ENCODE data around the gene SLAMF9.

Gene SLAMF9

GRCh38 chr1:159922511-159923202, 31.4 kb downstream of the SLAMF9 start (continued):
- TF ChIP-seq CREB5 (CRISPR knock-in tag; IDR thresholded peaks at IDR 0.05; ENCODE audit: low read depth): no peak

- TF ChIP-seq ISL1 (CRISPR knock-in tag; IDR thresholded peaks at IDR 0.05): no peak
- no peak for TF ChIP-seq OSR1 (CRISPR knock-in tag; IDR thresholded peaks at IDR 0.05)
- no peak for TF ChIP-seq PPARA (CRISPR knock-in tag; IDR thresholded peaks at IDR 0.05; ENCODE audit: borderline replicate concordance)
- TF ChIP-seq POU6F1 (CRISPR knock-in tag; IDR thresholded peaks at IDR 0.05; ENCODE audit: borderline replicate concordance, low read depth): no peak
- no peak for TF ChIP-seq ZFP3 (CRISPR knock-in tag; IDR thresholded peaks at IDR 0.05)
- no peak for TF ChIP-seq ZNF70 (CRISPR knock-in tag; IDR thresholded peaks at IDR 0.05)
- no peak for TF ChIP-seq ARNTL (CRISPR knock-in tag; IDR thresholded peaks at IDR 0.05; ENCODE audit: borderline replicate concordance, low read depth)
- TF ChIP-seq ZC3H10 (CRISPR knock-in tag; IDR thresholded peaks at IDR 0.05): no peak
- no peak for TF ChIP-seq BACH2 (CRISPR knock-in tag; IDR thresholded peaks at IDR 0.05; ENCODE audit: borderline replicate concordance)
- TF ChIP-seq TSHZ2 (CRISPR knock-in tag; IDR thresholded peaks at IDR 0.05): no peak
- TF ChIP-seq ESRRG (CRISPR knock-in tag; IDR thresholded peaks at IDR 0.05): no peak
- ATAC-seq: no peak
Observed at GRCh38 chr1:159921700-159922504, 32.1 kb downstream of the SLAMF9 start.

- ATAC-seq: no peak
- TF ChIP-seq TSHZ2 (CRISPR knock-in tag; IDR thresholded peaks at IDR 0.05) (no peak), ZNF8 (CRISPR knock-in tag; IDR thresholded peaks at IDR 0.05) (no peak), RARB (CRISPR knock-in tag; IDR thresholded peaks at IDR 0.05) (no peak), ESRRG (CRISPR knock-in tag; IDR thresholded peaks at IDR 0.05) (no peak), CREB5 (CRISPR knock-in tag; IDR thresholded peaks at IDR 0.05; ENCODE audit: low read depth) (no peak), OSR1 (CRISPR knock-in tag; IDR thresholded peaks at IDR 0.05) (no peak)
Observed at GRCh38 chr1:159921251-159921650, 32.8 kb downstream of the SLAMF9 start.

- TF ChIP-seq PATZ1 (CRISPR knock-in tag; IDR thresholded peaks at IDR 0.05; ENCODE audit: borderline replicate concordance) (no peak), PPARA (CRISPR knock-in tag; IDR thresholded peaks at IDR 0.05; ENCODE audit: borderline replicate concordance) (no peak), GLIS3 (CRISPR knock-in tag; IDR thresholded peaks at IDR 0.05) (no peak), CSRNP3 (CRISPR knock-in tag; IDR thresholded peaks at IDR 0.05) (no peak)
- ATAC-seq: no peak
Observed at GRCh38 chr1:159920651-159921050, 33.4 kb downstream of the SLAMF9 start.
